Measurements from ENCODE around the gene DIRAS1.

The DIRAS1 gene

GRCh38 chr19:2743099-2743498 lies 21.9 kb upstream of the DIRAS1 start:
- H3K4me3 ChIP-seq (ENCODE audit: low read depth, low read length): no peak overlapping the region
- DNase-seq (ENCODE audit: low read depth): no peak
- no peak for TF ChIP-seq CTCF (IDR thresholded peaks at IDR 0.05; ENCODE audit: insufficient read depth, low read depth, low read length, missing control alignments)

GRCh38 chr19:2740314-2740656 lies 19.1 kb upstream of the DIRAS1 start:
- DNase-seq (ENCODE audit: low read depth): no peak
- no peak overlapping the region; the same call in 1 of the 2 replicates for H3K4me3 ChIP-seq (ENCODE audit: low read depth, low read length)
- no peak for TF ChIP-seq CTCF (IDR thresholded peaks at IDR 0.05; ENCODE audit: insufficient read depth, low read depth, low read length, missing control alignments)

- TF ChIP-seq CTCF (IDR thresholded peaks at IDR 0.05; ENCODE audit: insufficient read depth, low read depth, low read length, missing control alignments): no peak
- DNase-seq (ENCODE audit: low read depth): peak; percentile 100
- peak within 1 kb of the TSS; percentile 100 for H3K4me3 ChIP-seq (ENCODE audit: low read depth, low read length)
These were observed 18.6 kb upstream of the DIRAS1 start, which contains the start of gene SLC39A3 for GRCh38 chr19:2739602-2740313. Gene SLC39A3 (minus strand): TSS chr19:2740017. CDS start chr19:2737257, 2,760 bp downstream.

GRCh38 chr19:2736550-2737190 lies 15.5 kb upstream of the DIRAS1 start:
- no peak overlapping the region for H3K4me3 ChIP-seq (ENCODE audit: low read depth, low read length)
- DNase-seq (ENCODE audit: low read depth): no peak
- no peak for TF ChIP-seq CTCF (IDR thresholded peaks at IDR 0.05; ENCODE audit: insufficient read depth, low read depth, low read length, missing control alignments)

GRCh38 chr19:2735374-2735773 lies 14.2 kb upstream of the DIRAS1 start:
- no peak overlapping the region for H3K4me3 ChIP-seq (ENCODE audit: low read depth, low read length)
- no peak for TF ChIP-seq CTCF (IDR thresholded peaks at IDR 0.05; ENCODE audit: insufficient read depth, low read depth, low read length, missing control alignments)
- DNase-seq (ENCODE audit: low read depth): no peak

- H3K4me3 ChIP-seq (ENCODE audit: low read depth, low read length): no peak overlapping the region
- no peak for DNase-seq (ENCODE audit: low read depth)
- no peak for TF ChIP-seq CTCF (IDR thresholded peaks at IDR 0.05; ENCODE audit: insufficient read depth, low read depth, low read length, missing control alignments)
These were observed 13.6 kb upstream of the DIRAS1 start for GRCh38 chr19:2734589-2735288.
